Stimulated activated effector memory CD8-positive, alpha-beta T cell treated with anti-CD3 and anti-CD28 coated beads, Interleukin-12 subunit alpha, Interleukin-12 subunit beta, amount 100 ng/mL, for 72 hours (primary cell): ENCODE results near the gene AACS.
A peak's percentile ranks its signal among the peaks of the same experiment; 100 is the strongest.
"Not testable (repeated sequence)": the region's sequence is repeated elsewhere in the genome, so short reads cannot be mapped to it uniquely, and the experiment has no call there.

Source experiments
- ATAC-seq: fragments of 150-1000 bp; cut with Tn5 transposase; 2 replicates; pipeline ENCODE4 v1.10.0; 2021
- DNase-seq, 2 donors: peaks; one replicate each; pipeline ENCODE4 v3.0.0; 2021 to 2022; ENCODE audit warnings: low spot score in 2 of 2
- H3K27ac Mint-ChIP-seq: one replicate; pipeline ENCODE4 v1.8.0; 2022; ENCODE audit warnings: mild to moderate bottlenecking, mixed read lengths
- H3K36me3 Mint-ChIP-seq: one replicate; pipeline ENCODE4 v1.8.0; 2022; ENCODE audit warnings: mild to moderate bottlenecking, mixed read lengths
- H3K4me1 Mint-ChIP-seq: one replicate; pipeline ENCODE4 v1.8.0; 2022; ENCODE audit warnings: mixed read lengths
- H3K4me3 Mint-ChIP-seq: one replicate; pipeline ENCODE4 v1.8.0; 2022; ENCODE audit warnings: mild to moderate bottlenecking, mixed read lengths
- H3K9me3 Mint-ChIP-seq: one replicate; pipeline ENCODE4 v1.8.0; 2022; ENCODE audit warnings: mixed read lengths

AACS gene

GRCh38 chr12:125140279-125141209 lies 75.3 kb downstream of the AACS start:
- Mint-ChIP-seq H3K4me3 (no peak overlapping the region), H3K27ac (no peak overlapping the region), H3K4me1 (no peaks in the 10 kb centered on the region), H3K36me3 (peaks cover 5% of the 10 kb centered on the region), H3K9me3 (no peaks in the 10 kb centered on the region)
- no peak for ATAC-seq
- DNase-seq = no peak

- H3K4me3 Mint-ChIP-seq, H3K9me3 Mint-ChIP-seq, DNase-seq, ATAC-seq, H3K4me1 Mint-ChIP-seq, H3K36me3 Mint-ChIP-seq, H3K27ac Mint-ChIP-seq: not testable (repeated sequence)
Observed at GRCh38 chr12:125141210-125141573, 76.0 kb downstream of the AACS start.

GRCh38 chr12:125142601-125143000 lies 77.4 kb downstream of the AACS start:
- DNase-seq (no peak), ATAC-seq (no peak)
- Mint-ChIP-seq H3K4me1 (no peaks in the 10 kb centered on the region), H3K4me3 (no peak overlapping the region), H3K9me3 (no peaks in the 10 kb centered on the region), H3K27ac (no peak overlapping the region), H3K36me3 (peaks cover 5% of the 10 kb centered on the region)

- peaks cover 5% of the 10 kb centered on the region for H3K36me3 Mint-ChIP-seq
- no peak overlapping the region for H3K4me3 Mint-ChIP-seq
- H3K27ac Mint-ChIP-seq = no peak overlapping the region
- DNase-seq (no peak), ATAC-seq (peak; percentile 19)
- H3K4me1 Mint-ChIP-seq = no peaks in the 10 kb centered on the region
- H3K9me3 Mint-ChIP-seq = no peaks in the 10 kb centered on the region
Observed at GRCh38 chr12:125143491-125143890, 78.3 kb downstream of the AACS start.

- peaks cover 5% of the 10 kb centered on the region for H3K36me3 Mint-ChIP-seq
- no peaks in the 10 kb centered on the region for H3K9me3 Mint-ChIP-seq
- H3K4me1 Mint-ChIP-seq = peaks cover 5% of the 10 kb centered on the region
- ATAC-seq (no peak), DNase-seq (no peak)
- H3K4me3 Mint-ChIP-seq = no peak overlapping the region
- H3K27ac Mint-ChIP-seq = no peak overlapping the region
Observed at GRCh38 chr12:125145196-125145595, 80.0 kb downstream of the AACS start.

- Mint-ChIP-seq H3K36me3 (no peaks in the 10 kb centered on the region), H3K9me3 (no peaks in the 10 kb centered on the region), H3K4me1 (peaks cover 7% of the 10 kb centered on the region), H3K4me3 (no peak overlapping the region), H3K27ac (no peak overlapping the region)
- DNase-seq (no peak), ATAC-seq (no peak)
Observed at GRCh38 chr12:125148316-125148715, 83.1 kb downstream of the AACS start.

GRCh38 chr12:125149160-125150108 lies 84.2 kb downstream of the AACS start:
- Mint-ChIP-seq H3K4me1 (peaks cover 7% of the 10 kb centered on the region), H3K36me3 (no peaks in the 10 kb centered on the region), H3K27ac (no peak overlapping the region), H3K4me3 (no peak overlapping the region), H3K9me3 (no peaks in the 10 kb centered on the region)
- no peak for ATAC-seq
- no peak for DNase-seq

- peaks cover 7% of the 10 kb centered on the region for H3K4me1 Mint-ChIP-seq
- no peak for DNase-seq
- no peak overlapping the region for H3K27ac Mint-ChIP-seq
- ATAC-seq = no peak
- H3K36me3 Mint-ChIP-seq = no peaks in the 10 kb centered on the region
- no peaks in the 10 kb centered on the region for H3K9me3 Mint-ChIP-seq
- H3K4me3 Mint-ChIP-seq = no peak overlapping the region
Observed at GRCh38 chr12:125151284-125151683, 86.0 kb downstream of the AACS start.

GRCh38 chr12:125152463-125152862 lies 87.2 kb downstream of the AACS start:
- DNase-seq (no peak), ATAC-seq (no peak)
- H3K36me3 Mint-ChIP-seq = no peaks in the 10 kb centered on the region
- no peak overlapping the region for H3K4me3 Mint-ChIP-seq
- H3K27ac Mint-ChIP-seq = no peak overlapping the region
- peaks cover 7% of the 10 kb centered on the region for H3K4me1 Mint-ChIP-seq
- H3K9me3 Mint-ChIP-seq = no peaks in the 10 kb centered on the region

- DNase-seq (no peak), ATAC-seq (no peak)
- Mint-ChIP-seq H3K4me3 (no peak overlapping the region), H3K4me1 (no peaks in the 10 kb centered on the region), H3K36me3 (no peaks in the 10 kb centered on the region), H3K9me3 (no peaks in the 10 kb centered on the region), H3K27ac (no peak overlapping the region)
Observed at GRCh38 chr12:125155366-125155765, 90.1 kb downstream of the AACS start.

- H3K27ac Mint-ChIP-seq = no peak overlapping the region
- peaks cover 7% of the 10 kb centered on the region for H3K4me1 Mint-ChIP-seq
- ATAC-seq = no peak
- no peak for DNase-seq
- no peak overlapping the region for H3K4me3 Mint-ChIP-seq
- H3K9me3 Mint-ChIP-seq = no peaks in the 10 kb centered on the region
- no peaks in the 10 kb centered on the region for H3K36me3 Mint-ChIP-seq
Observed at GRCh38 chr12:125157177-125157576, 91.9 kb downstream of the AACS start.

GRCh38 chr12:125159702-125160101 lies 94.5 kb downstream of the AACS start:
- no peak for ATAC-seq
- Mint-ChIP-seq H3K4me1 (peaks cover 7% of the 10 kb centered on the region), H3K36me3 (no peaks in the 10 kb centered on the region), H3K4me3 (no peak overlapping the region), H3K9me3 (no peaks in the 10 kb centered on the region), H3K27ac (no peak overlapping the region)
- no peak for DNase-seq

- H3K4me1 Mint-ChIP-seq = peaks cover 7% of the 10 kb centered on the region
- ATAC-seq (no peak), DNase-seq (no peak)
- no peak overlapping the region for H3K4me3 Mint-ChIP-seq
- no peak overlapping the region for H3K27ac Mint-ChIP-seq
- H3K9me3 Mint-ChIP-seq = no peaks in the 10 kb centered on the region
- H3K36me3 Mint-ChIP-seq = no peaks in the 10 kb centered on the region
Observed at GRCh38 chr12:125160281-125160955, 95.2 kb downstream of the AACS start.

GRCh38 chr12:125161712-125162022 lies 96.4 kb downstream of the AACS start:
- Mint-ChIP-seq H3K4me3 (no peak overlapping the region), H3K36me3 (no peaks in the 10 kb centered on the region), H3K27ac (no peak overlapping the region), H3K4me1 (peaks cover 7% of the 10 kb centered on the region), H3K9me3 (no peaks in the 10 kb centered on the region)
- no peak for ATAC-seq
- no peak for DNase-seq

GRCh38 chr12:125162489-125163028 lies 97.3 kb downstream of the AACS start:
- Mint-ChIP-seq H3K27ac (no peak overlapping the region), H3K4me1 (peaks cover 7% of the 10 kb centered on the region), H3K9me3 (no peaks in the 10 kb centered on the region), H3K4me3 (no peak overlapping the region), H3K36me3 (no peaks in the 10 kb centered on the region)
- ATAC-seq (no peak), DNase-seq (no peak)
